IPS DF 19.7 (cell line): ENCODE data around the gene ATXN10.

Experiments used
- DNase-seq: peaks from one replicate; pipeline ENCODE4 v3.0.0-alpha.2; 2013; ENCODE audit warnings: low read depth, low spot score

Gene ATXN10

DNA sequence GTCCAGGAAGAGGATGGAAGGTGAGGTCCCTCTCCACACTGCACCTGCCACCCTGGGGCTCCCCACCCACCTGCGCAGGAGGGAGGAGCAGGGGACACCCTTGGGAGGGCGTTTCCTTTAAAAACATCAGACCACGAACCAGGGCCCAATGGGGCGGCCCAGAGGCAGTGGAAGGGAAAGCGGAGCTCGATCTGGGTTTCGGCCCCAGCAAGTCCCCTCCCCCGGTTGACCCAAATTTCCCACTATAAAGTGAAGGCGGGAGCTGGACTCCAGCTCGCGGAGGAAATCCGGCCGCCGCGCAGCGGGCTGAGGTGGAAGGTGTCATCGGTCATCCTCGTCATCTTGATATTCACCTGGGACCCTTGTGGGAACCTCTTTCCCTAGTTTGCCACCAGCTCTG, 206.0 kb downstream of the ATXN10 start:
- DNase-seq = no peak

DNA sequence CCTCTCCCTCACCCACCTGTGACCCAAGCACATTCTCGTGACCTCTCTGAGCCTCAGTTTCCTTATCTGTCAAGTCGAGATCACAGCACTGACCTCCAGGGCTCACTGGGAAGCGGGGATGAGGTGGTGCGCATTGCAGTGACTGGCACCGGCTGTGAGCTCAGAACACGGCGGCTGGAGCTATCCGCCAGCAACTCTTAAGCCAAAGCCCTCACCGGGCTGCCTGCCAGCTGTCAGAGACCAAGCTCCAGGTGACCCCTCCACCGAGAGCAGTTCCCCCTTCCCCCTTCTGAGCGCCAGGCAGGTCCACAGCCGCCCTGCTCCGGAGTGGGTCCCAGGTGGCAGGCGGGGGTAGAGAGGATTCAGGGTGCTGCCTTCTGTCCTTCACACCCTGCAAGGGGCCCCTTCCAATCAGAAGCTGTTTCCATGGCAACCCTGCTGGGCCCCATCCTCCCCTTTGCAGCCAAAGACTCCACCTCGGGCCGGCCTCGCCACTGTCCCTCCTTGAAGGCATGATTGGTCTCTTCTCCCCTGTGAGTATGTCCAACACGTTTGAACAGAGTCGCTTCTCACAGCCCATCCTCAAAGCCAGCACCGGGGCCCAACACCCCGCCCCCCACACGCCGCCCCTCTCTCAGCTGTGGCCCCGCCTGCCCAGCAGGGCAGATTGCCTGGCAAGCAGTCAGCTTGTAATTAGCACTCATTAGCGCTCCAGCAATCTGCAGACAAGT, 206.6 kb downstream of the ATXN10 start:
- DNase-seq = no peak

DNA sequence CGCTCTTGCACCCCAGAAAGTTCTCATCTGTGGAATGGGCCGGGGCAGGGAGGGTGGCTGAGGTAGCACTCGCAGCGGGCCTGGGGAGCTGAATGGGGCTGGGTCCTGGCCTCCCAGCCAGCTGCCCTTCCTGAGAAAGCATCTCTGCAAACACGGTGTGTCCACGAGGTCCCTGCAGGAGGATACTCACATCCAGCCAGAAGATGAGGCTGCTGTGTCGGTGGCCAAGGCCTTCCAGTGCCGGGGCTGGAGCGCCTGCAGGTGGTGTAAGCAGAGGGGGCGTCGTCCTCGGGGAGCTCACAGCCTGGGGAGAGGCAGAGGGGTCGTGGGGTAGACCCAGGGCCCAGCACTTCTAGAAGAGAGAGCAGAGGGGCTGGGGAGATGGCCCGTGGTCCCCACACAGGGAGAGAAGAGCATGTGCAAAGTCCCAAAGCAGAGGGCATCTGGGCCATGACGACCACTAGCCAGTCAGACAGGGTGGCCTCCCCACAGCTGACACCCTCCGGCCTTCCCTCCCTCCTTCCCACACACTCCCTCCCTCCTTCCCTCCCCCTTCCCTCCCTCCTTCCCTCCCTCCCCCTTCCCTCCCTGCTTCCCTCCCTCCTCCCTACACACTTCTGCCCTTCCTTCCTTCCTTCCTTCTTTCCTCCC, 207.4 kb downstream of the ATXN10 start:
- DNase-seq = no peak

DNA sequence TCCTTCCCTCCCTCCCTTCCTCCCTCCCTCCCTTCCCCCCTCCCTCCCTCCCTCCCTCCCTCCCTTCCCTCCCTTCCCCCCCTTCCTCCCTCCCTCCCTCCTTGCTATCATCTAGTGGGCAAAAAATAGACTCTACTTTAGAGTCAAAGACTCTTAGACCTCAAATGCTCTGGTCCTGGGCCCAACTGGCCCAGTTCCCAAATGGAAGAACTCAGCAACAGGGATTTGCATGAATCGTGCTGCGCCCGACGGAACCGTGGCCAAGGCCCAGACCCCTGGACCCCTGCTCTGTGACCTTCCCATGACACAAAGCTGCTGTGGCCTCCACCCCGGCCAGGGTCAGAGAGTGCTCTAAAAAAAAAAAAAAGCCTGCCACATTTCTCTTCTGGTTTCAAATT, 207.9 kb downstream of the ATXN10 start:
- no peak for DNase-seq

DNA sequence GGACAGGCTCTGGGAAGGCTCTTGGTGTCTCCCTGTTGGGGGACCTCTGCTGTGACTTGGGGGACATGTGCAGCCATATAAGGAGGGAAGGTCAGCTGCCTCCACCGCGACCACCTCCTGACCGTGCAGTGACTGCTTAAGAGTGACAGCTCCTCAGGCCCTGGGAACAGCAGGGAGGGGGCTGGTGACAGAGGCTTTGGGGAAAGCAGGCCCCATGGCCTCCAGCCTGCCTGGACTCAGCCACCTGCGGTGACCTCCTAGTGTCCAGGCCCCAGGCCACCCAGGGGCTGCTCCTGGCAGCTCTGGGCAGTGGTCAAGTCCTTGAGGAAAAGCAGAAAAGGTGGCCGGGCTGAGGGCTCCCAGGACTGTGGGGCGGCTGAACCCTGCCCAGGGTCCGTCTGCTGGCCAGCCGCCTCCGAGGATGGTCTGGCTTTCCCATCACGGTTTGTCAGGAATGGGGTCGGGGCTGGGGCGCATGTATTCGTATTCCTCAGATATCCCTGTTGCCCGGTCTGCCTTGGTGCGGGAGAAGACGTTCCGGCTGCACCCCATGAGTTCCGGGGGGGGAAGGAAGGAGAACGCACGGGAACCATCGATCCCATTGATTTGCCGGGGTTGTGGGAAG, 208.6 kb downstream of the ATXN10 start:
- no peak for DNase-seq

DNA sequence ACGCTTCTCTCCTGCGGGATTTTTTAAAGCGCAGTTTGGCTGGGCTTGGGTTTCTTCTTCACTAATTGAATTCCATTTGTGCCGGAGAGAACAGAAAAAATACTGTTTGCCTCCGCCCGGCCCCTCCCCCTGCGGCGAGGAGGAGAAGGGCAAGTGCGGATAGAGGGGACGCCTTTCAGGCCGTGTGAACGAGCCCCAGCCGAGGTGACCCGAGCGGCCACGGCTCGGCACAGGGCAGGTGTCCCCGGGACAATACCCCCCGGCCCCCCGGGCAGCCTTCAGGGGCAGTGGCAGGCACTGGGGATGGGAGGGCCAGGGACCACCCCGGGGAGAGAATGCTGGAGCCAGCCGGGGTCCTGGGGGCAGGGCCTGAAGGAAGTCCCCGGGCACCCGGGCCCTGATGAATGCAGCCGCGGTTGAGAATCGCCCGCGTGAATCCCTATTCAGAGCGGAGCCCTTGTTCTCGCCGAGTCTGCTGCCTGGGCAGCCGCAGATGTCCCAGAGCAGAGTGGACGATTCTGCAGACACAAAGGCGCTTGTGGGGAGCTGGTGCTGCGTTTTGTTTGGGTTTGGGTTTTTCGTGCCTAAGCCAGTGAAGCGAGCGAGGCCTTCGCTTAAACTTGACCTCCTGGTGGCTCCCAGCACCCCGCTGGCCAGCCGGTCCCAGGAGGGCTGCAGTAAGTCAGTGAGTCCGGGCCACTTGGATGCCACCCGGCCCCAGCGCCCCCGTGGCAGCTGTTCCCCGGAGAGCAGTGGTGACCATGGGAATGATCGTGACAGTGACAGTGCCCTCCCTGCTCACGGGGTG, 209.3 kb downstream of the ATXN10 start:
- DNase-seq = no peak

DNA sequence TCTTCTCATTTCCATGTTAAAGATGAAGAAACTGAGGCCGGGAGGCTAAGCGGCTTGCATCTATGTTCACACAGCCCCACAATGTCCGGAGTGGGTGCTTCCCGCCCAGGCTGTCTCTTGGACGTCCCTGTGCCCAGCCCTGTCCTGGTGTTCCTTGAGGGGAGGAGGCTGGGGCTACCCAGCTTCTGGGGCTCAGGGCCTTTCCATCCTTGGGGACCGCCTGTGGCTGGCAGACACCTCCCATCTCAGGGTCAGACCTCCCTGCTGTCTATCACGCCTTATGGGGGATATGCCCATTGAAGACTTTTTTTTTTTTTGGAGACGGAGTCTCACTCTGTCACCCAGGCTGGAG, 209.9 kb downstream of the ATXN10 start:
- no peak for DNase-seq

DNA sequence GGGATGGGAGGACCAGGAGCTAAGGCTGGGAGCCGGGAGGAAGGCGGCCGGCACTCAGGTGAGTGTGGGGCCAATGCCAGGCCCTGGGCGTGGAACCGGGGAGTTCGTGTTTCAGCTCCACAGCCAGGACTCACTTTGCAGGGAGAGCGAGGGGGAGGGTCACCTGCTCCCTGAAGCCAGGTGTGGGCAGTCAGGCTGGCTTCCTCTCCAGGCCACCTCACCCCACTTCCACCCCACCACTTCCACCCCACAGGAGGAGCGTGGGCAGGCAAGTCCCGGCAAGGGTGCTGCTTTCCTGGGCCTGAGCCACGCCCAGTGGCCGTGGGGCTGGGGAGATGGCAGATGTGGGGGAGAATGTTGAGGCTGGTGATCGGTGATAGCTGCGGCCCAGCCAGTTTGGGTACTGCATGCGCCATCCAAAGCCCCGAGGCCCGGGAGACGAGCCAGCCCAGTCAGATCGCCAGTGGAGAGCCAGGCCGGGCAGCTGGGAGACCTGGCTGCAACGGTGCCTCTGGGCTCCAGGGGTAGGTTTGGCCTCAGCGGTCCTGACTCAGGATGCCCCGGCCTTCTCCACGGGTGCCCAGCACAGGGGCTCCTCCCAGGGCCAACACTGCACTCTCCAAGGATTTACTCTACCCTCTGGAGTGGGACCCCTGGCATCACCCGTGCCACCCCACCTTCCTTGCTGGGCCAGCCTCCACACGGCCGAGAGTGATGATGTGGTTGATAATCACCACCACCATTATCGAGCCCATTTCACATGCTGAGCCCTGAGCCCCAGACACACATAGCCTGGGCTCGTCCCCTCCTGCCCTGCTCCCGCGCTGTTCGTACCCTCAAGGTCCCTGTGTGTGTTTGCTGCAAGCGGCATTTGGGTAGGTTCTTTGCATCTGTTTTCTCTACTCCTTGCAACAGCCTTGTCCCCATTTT, 211.5 kb downstream of the ATXN10 start:
- DNase-seq = no peak

DNA sequence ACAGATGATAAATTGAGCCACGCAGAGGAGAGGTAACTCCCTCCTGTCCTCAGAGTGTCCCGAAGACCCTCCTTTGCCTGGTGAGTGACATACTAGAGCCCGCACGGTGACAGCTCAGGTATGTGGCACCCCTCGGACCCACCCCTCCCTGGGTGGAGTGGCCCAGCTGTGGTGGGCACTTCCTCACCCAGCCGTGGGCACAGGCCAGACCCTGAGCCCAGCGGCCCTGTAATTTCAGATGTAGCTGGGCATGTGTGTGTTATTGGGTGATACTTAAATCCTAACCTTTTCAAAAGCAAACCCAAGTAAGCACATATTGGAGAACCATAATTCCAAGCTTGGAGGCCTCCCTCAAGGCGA, 212.2 kb downstream of the ATXN10 start:
- no peak for DNase-seq

DNA sequence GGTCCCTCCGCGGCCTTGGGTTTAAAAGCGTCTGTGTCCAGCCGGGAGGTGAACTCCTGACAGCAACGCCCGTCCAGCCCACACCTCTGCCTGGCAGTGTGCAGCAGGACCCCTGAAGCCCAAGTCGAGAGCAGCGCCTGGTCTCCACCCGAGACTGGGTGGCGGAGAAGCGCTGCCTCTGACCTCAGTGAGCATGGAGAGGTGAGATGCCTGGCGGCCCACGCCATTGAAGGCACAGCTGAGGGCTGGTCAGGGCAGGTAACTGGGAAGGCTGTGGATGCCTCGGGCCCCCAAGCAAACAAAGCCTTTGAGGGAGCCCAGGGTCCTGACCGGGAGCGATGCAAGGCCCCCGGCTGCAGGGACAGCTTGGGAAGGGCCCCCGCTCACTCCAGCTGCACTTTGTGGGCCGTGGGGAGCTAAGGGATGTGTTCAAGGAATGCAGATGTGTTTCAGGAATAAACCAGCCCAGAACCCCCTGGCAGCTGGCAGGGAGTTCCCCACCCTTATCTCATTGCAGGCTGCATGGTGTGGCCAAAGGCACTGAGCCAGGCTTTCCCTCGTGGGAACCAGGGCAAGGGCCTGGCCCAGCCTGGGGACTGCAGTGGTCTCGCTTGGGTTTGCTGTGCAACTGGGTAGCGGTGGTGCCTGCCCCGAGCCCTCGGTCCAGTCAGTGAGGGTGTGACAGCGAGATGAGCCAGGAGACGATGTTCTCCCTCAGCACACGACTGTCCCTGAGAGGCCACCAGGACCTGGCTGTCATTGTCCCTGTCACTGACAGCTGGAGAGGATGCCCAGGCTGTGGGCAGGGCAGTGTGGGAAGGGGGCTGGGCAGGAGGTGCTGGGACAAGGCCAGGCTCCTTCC, 212.8 kb downstream of the ATXN10 start:
- no peak for DNase-seq

DNA sequence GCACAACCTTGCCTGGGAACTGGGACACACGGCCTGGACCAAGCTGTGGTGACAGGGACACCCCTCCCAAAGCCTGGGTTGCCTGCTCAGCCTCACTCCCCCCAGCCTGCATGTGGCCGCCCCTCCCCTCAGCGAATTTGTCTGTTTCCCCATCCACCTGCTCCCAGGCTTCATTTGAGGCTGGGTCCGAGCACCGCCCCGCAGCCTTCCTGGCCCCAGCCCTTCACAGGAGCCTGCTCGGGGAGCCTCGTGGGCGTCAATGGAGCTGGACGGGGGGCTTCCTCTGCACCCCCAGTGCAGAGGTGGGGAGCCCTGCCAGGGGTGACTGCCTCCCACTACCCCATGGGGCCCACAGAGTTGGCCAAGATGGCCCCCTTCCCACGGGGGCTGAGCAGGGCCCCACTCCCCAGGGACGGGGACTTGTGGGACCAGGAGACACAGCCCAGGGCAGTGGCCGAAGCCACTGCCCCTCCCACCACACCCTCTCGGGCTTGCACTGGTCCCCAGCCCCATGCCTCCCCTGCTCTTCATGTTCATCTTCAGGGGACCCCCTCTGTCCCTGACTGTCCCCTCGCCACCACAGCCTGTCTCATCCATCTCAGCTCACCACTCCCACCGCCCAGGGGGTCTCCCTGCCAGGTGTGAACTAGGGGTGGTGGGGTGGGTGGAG, 213.7 kb downstream of the ATXN10 start:
- DNase-seq = no peak

DNA sequence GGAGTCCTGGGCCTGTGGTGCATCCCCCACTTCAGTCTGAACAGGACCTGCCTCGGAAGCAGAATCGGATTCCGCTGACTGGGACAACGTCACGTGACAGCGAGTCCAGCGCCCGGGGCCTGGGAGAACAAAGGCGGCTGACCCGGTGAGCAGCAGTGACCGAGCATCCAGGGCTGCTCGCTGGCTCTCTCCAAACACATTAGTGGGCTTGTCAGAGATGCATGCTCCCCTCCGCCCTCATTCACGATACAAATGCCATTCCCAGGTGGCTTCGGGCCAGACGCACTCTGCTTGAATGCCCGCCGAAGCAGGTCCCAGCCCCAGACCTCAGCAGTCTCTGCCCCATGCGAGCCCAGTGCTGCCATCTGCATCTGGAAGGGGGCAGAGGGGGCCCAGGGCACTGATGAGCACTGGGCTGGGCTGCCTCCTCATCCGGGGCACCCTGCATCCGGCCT, 214.3 kb downstream of the ATXN10 start:
- no peak for DNase-seq

DNA sequence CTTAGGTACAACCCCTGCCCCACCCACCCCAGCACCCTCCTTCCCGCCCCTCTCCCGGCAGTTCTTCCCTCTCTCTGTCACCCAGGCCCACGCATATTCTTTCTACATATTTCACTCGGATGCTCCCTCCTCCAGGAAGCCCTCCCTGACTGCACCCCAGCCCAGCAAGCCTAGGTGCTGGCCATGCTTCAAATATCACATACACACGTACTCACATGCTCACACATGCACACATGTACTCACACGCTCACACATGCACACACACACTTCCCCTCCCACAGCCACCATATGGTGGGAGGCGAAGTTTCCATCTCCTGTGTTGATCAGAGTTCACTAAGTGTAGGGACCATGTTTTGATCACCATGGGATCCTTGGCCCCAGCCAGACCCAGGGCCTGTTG, 214.9 kb downstream of the ATXN10 start:
- DNase-seq = no peak

DNA sequence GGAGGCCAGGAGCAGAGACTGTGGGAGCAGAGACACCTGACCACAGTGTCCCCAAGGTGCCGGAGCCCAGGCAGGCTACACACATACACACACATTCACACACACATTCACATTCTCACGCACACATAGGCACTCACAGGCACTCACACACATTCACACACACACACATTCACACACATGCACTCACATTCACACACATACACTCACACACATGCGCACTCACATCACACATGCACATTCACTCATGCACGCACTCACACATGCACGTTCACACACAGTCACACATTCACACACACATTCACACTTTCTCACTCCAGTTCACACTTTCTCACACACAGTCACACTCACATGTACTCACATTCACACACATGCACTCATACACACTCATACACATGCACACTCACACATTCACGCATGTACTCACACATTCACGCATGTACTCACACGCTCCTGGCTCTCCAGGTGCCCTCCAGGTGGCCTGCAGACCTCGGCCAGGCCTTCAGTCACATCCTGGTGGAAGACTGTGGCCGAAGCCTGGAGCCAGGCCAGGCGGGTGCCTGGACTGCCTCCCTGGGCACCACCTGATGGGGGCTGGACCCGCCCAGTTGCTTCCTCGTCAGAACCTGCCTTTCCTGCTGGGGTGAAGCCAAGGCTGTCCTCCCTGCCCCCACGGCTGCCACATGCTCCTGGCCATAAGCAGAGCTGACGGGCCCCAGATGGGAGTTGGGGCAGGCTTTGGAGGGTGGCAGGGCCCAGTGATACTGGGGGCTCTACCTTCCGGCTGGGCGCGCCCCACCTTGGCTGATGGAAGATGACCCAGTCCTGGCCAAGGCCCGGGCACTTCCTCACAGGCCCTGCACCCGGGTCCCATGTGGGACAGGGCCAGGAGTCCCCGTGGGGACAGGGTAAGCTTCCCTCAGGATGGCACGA, 215.8 kb downstream of the ATXN10 start:
- DNase-seq = no peak

DNA sequence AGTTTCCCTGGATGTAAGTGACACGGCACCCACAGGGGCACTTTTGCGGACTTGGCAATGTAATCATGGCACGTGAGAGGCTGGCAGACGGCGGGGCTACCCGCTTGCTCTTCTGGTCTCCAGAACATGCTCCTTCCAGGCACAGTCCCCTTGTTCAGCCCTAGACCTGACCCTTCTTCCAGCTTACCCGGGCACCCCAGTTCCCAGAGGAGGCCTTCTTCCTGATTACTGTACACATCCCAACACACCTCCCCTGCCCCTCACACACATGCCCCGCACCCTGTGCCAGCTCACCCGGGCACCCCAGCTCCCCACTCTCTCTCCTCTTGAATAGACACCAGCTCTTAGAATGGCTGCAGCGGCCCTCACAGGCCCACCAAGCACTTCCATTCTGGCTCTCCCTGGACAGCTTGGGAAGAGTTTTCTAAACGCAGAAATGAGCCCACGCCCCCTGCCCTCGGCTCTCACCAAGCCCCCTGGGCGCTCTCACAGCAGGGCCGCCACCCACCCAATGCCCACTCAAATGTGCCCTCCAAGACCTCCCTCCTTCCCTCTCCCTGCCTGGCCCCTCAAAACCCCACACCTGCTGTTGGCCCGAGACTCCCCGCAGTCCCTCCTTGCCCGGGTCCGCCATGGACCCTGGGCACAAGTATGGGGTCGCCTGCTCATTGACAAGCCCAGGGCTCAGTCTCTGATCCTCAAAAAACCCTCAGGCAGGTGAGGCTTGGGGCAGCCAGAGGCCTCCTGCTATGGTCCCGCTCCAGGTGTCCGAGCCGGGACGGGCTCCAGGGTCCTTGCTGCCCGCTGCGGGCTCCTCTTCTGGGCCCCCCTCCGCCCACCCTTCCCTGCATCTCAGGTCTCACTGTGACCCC, 216.8 kb downstream of the ATXN10 start:
- no peak for DNase-seq

DNA sequence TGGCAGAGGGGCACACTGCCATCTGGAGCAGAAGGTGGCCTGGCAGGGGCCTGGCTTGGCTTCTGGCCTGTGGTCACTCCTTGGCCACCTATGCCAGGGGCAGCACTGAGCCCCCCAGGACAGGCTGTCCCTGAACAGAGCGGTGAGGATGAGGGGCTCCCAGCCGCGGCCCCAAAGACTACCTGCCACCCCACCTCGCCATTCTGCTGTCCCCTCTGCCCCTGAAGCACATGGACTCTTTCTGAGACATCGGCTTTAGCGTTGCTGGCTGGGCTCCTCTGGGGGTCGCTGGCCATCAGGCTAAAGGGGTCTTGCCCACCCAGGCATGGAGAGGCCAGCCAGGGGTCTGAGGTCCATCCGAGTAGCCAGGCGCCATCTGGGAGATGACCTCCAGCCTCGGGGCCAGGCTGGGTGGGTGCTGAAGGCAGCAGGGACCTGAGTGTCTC, 217.5 kb downstream of the ATXN10 start:
- no peak for DNase-seq

DNA sequence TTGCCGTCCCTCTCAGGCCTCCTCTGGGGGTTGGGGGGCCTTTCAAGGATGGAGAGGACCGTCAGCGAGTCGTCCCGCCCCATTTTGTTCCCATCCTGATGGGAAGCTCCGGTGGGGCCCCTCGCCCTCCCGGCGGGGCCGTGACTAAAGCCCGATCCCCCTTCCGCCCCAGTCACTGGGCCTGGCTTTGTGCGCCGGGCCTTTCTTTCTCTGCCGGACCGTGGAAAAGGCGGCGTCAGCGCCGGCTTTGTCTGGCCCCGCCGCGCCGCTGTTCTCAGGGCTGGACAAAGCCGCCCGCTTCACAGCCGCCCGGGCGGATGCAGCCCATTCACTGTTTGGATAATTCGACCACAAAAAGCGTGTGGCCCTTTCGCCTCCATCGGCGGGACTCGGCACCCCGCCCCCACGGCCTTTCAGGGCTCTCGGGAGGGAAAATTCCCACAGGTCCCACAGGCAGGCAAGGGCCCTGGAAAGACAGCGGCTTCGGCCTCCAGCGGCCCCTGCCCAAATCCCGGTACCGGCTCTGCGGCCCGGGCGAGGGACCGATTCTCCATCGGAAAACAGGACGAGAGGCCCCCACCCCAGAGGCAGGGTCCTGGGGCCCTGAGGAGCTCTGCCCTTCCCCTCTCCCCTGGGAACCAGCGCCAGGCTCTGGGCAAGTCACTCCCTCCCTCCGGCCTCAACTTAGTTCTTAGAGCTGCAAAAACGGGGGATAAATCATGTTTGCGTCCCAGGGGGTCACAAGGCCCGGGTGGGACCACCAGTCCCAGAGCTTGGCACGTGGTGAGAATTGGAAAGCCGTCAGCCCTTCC, 218.1 kb downstream of the ATXN10 start:
- no peak for DNase-seq
